ENCODE measurements around the gene TGFBR3L.
"Not testable (repeated sequence)": the region's sequence is repeated elsewhere in the genome, so short reads cannot be mapped to it uniquely, and the experiment has no call there.

The TGFBR3L gene

GRCh38 chr19:7916103-7916954 lies 1.7 kb downstream of the TGFBR3L start:
- FAIRE-seq: no peak
- no peak for DNase-seq (ENCODE audit: insufficient read length, low spot score)

DNA sequence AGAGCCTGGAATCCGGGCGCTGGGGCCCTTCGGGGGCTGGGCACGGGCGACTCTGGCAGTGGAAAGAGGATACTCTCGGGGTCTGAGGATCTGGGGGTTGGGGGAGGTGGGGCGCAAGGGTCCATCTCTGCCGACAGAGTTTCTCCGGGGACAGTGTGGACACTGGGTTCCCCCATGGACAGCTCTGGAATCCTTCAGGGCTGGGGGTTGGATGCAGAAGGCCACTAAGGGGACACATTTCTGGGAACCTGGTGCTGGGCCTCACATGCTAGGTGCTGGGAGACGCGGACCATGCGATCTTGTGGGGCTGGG lies 2.3 kb downstream of the TGFBR3L start:
- FAIRE-seq (no peak), DNase-seq (ENCODE audit: insufficient read length, low spot score) (no peak)

GRCh38 chr19:7917267-7918061 lies 2.8 kb downstream of the TGFBR3L start:
- DNase-seq (ENCODE audit: insufficient read length, low spot score) (no peak), FAIRE-seq (peak; percentile 51)

DNA sequence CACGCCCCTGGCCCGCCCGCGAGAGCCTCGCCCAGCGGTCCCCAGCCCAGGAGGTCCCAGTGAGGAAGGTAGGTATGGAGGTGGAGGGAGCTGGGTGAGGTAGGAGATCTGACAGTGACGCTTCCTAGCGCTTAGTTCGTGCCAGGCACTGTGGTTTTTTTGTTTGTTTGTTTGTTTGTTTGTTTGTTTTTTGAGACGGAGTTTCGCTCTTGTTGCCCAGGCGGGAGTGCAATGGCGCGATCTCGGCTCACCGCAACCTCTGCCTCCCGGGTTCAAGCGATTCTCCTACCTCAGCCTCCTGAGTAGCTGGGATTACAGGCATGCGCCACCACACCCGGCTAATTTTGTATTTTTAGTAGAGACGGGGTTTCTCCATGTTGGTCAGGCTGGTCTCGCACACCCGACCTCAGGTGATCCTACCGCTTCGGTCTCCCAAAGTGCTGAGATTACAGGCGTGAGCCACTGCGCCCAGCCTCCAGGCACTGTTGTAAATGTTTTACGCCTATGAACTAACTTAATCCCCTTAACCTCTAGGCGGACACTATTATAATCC lies 3.5 kb downstream of the TGFBR3L start:
- not testable (repeated sequence) for DNase-seq (ENCODE audit: insufficient read length, low spot score); FAIRE-seq

GRCh38 chr19:7918615-7919421 lies 4.2 kb downstream of the TGFBR3L start:
- FAIRE-seq: no peak
- no peak for DNase-seq (ENCODE audit: insufficient read length, low spot score)

- DNase-seq (ENCODE audit: insufficient read length, low spot score) (peak; percentile 90), FAIRE-seq (no peak)
Observed at GRCh38 chr19:7919610-7920518, 5.2 kb downstream of the TGFBR3L start, which contains the start of gene SNAPC2. Gene SNAPC2 (plus strand): TSS chr19:7920338. CDS start chr19:7920367, 29 bp downstream.

DNA sequence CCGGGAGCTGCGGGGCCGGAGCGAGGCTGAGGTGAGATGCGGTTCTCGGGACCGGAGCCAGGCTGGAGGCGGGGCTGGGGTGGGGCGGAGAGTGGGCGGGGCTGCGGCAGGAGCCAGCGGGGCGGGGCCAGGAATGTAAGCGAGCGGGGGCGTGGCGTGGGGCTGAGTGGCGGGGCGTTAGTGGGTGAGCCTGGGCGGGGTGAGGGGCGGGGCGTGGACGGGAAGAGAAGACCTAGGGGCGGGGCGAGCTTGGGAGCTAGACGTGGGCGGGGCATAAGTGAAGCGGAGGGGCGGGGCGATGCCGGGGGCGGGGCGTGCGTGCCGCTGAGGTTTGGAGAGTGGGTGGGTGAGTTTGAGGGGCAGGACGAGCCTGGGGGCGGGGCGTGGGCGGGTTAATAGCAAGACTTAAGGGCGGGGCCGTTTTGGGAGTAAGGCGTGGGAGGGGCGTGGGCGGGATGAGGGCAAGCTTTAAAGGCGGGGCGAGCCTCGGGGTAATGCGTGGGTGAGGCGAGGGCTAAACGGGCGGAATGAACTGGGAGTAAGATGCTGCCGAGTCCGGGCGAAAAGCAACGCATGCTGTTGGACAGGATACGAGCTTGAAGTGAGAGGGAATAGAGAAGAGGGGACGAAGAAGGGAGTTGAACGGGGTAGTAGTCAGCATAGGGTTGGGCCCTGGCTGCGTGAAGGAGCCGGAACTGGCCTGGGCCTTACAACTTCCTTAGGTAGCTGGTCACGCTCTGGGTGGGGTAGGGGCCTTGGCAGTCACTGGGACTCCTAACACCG lies 6.1 kb downstream of the TGFBR3L start:
- DNase-seq (ENCODE audit: insufficient read length, low spot score): peak; percentile 80
- FAIRE-seq: peak; percentile 96

GRCh38 chr19:7921302-7921966 lies 6.8 kb downstream of the TGFBR3L start:
- FAIRE-seq: no peak
- DNase-seq (ENCODE audit: insufficient read length, low spot score): no peak

DNA sequence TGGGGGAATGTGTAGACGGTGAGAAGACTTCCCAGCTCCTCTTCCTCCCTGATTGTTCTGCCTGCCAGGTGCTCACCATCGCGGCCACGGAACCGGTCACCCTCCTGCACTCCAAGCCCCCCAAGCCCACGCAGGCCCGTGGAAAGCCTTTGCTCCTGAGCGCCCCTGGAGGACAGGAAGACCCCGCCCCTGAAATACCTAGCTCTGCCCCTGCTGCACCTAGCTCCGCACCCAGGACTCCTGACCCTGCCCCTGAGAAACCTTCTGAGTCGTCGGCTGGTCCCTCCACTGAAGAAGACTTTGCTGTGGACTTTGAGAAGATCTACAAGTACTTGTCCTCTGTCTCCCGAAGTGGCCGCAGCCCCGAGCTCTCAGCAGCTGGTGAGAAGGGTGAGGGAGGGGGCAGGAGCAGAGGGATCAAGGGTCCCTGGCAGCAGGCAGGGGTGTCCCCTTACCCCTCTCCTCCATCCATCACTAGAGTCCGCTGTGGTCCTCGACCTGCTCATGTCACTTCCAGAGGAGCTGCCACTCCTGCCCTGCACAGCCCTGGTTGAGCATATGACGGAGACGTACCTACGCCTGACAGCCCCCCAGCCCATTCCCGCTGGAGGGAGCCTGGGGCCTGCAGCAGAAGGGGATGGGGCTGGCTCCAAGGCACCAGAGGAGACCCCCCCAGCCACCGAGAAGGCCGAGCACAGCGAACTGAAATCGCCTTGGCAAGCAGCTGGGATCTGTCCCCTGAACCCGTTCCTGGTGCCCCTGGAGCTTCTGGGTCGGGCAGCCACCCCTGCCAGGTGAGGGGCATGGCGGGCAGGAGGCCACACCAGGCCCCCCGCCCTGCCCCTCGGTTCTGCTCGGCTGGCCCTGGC lies 7.6 kb downstream of the TGFBR3L start:
- no peak for FAIRE-seq

GRCh38 chr19:7922836-7923195 lies 8.2 kb downstream of the TGFBR3L start:
- FAIRE-seq (no peak), DNase-seq (ENCODE audit: insufficient read length, low spot score) (no peak)

More for the DNA sequence above, 7.6 kb downstream of the TGFBR3L start:
- DNase-seq (ENCODE audit: insufficient read length, low spot score): no peak

DNA sequence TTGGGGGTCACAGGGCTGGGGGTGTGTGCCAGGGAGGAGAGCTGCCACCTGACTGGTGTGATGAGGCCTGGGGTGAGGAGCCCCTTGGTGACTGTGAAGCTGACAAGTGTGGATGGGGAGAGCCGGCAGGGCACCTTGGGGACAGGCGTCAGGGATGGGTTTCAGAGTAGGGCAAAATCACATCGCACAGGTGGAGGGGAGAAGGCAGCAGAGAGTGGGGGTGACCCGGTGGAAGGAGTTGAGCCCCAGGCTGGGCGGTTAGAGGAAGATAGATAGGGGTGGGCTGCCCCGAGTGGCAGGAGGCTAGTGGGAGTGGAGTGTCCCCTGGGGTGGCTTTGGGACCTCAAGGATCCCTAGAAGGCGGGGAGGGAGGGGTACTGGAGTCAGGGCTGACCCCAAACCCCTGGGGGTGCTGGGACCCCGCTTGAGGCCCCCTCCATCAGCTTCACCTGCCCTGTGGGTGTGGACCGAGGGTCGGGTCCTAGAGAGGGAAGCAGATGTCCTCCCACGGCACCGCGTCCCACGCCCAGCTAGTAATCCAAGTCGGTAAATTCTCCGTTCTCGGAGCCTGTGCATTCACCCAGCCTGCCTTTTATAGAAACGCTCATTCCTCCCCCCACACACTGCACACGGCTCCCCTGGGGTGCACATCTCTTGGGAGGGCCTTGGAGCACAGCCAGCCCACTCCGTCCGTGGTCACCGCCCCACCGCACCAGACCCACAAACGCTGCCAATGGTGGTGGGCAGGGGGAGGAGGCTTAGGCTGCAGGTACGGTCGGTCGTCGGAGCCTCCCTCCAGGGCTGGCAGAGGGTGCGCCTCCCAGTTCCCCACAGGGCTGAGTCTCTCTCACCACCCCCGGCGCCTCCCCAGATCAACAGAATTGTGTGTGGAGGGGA lies 8.9 kb downstream of the TGFBR3L start:
- DNase-seq (ENCODE audit: insufficient read length, low spot score) (no peak), FAIRE-seq (no peak)

DNA sequence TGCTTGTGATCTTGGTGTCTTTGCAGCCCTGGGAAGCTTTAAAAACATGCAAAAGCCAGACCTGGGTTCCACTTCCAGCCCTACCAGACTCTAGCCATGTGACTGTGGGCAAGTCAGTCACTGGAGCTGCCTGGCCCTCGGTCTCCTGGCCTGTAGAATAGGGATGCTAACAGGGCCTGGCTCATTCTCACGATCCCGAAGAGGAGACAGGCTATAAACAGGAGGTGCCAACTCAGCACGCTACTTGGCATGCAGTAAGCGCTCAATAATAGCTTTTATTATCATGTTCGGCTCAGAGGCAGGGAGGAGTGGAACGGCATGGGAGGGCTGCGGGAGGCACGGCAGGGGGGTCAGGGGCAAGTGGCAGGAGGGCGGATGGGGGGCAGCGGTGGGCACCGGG lies 9.6 kb downstream of the TGFBR3L start:
- no peak for FAIRE-seq
- no peak for DNase-seq (ENCODE audit: insufficient read length, low spot score)

DNA sequence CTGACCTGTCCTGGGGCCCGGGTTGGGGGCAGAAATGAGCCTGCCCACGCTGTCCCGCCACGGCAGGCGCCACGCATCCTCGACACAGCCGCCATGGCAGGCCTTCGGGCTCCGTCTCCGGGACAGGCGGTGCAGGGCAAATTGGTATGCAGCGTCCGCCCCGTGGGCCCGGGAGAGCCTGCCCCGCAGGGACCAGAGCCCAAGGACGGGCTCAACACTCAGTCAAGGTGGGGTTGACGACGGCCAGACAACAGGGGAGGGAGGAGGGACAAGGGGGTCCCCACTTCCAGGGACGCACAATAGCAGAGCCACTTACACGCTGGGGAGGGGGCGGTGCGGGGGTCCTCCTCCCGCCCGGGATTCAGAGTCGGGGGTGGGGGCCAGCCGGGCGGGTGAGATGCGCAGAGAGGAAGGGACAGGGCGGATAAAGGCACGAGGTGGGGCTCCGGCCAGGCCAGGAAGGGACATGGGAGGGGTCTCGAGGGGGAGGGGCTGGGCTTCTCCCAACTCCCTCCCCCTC lies 10.1 kb downstream of the TGFBR3L start:
- no peak for DNase-seq (ENCODE audit: insufficient read length, low spot score)

DNA sequence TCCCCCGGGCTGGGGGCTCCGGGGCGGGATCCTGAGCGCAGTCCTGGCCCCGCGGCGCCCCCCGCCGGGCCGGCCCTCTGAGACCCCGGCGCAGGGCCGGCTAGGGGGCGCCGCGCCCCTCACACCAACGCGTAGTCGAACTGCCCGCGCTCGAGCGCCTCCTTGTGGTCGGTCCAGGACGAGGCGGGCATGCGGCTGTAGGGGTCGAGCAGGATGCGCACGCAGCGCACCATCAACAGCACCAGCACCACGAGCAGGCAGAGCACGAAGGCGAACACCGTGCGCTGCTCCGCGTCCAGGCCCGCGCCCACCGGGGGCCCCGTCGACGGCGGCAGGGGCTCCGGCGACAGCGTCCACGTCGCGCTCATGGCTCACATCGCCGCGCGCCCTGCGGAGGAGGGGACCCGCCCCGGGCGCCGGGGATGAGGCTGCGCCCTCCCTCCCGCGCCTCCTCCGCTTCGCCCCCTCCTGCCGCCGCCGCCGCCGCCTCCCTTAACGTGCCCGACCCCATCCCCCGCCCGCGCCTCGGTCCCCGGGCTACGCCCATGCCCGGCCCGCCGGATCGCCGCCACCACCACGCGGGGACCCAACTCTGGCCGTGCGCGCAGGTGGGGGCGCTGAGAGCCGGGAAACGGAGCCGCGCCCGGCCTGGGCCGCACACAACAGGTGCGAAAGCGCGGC lies 10.7 kb downstream of the TGFBR3L start:
- peak; percentile 91 for DNase-seq (ENCODE audit: insufficient read length, low spot score)
- FAIRE-seq: peak; percentile 91

More for the DNA sequence above, 10.1 kb downstream of the TGFBR3L start:
- no peak for FAIRE-seq

DNA sequence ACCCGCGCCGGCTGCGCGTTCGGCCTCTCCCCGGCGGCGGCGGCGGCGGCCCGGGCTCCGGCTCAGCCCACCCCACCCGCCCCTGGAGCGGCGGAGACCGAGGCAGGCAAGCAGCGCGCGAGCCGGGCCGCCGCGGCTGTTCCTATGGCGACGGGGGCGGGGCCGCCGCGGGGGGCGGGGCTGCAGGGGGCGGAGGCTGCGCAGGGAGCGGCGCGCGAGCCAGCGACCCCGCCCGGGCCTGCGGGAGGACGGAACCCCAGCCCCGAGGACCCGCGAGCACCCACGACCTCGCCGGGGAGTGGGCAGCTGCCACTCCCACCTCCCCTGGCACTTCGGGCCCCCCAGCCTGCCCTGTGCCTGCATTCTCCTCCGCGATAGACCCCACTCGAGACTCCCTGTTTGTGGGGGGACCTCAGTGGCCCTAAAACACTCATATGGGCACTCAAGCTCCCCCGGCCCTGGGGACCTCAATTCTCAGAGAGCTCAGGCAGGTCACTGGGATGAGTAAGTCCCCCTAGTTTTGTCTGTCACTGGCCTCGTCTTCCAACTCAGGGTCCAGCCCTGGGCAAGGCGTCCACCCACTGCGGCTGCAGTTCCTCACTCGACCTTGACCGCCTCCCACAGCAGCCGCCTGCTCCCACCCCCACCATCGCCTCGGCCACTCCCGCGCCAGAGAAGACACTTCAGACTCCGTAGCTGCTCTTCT lies 11.5 kb downstream of the TGFBR3L start, which contains the start of gene CTXN1:
Gene CTXN1 (minus strand): TSS at position 115 of the 706 bp plus-strand sequence. CDS start 597 bp downstream, outside the sequence.
- FAIRE-seq (no peak), DNase-seq (ENCODE audit: insufficient read length, low spot score) (no peak)

Measured in HTR-8/SVneo (cell line).